BE2C (cell line): ENCODE data around the gene GNB1.
"Not testable (repeated sequence)": the region's sequence is repeated elsewhere in the genome, so short reads cannot be mapped to it uniquely, and the experiment has no call there.

ENCODE experiments used
- DNase-seq: peaks from one replicate; pipeline ENCODE4 v3.0.0-alpha.2; 2020
- H3K27me3 ChIP-seq: fragments of 250-450 bp; sonication (Bioruptor Pico); 2 replicates; pipeline ENCODE4 v1.5.1; 2020; ENCODE audit warnings: mild to moderate bottlenecking
- H3K36me3 ChIP-seq: fragments of 250-450 bp; sonication (Bioruptor Pico); 2 replicates; pipeline ENCODE4 v1.5.1; 2020; ENCODE audit warnings: mild to moderate bottlenecking
- H3K4me1 ChIP-seq: fragments of 250-450 bp; sonication (Bioruptor Pico); 2 replicates; pipeline ENCODE4 v1.5.1; 2020
- H3K4me3 ChIP-seq: 2 replicates; pipeline ENCODE4 v1.5.1; 2011; ENCODE audit warnings: low read depth, low read length
- H3K9me3 ChIP-seq: fragments of 250-450 bp; sonication (Bioruptor Pico); 2 replicates; pipeline ENCODE4 v1.5.1; 2020

GNB1 gene

GRCh38 chr1:1741013-1741412, 149.9 kb downstream of the GNB1 start:
- DNase-seq, H3K9me3 ChIP-seq, H3K36me3 ChIP-seq, H3K4me1 ChIP-seq, H3K4me3 ChIP-seq, H3K27me3 ChIP-seq: not testable (repeated sequence)

GRCh38 chr1:1738799-1739337, 152.0 kb downstream of the GNB1 start:
- not testable (repeated sequence) for H3K27me3 ChIP-seq, H3K4me3 ChIP-seq

GRCh38 chr1:1737675-1738590, 153.0 kb downstream of the GNB1 start:
- H3K4me3 ChIP-seq, H3K9me3 ChIP-seq, DNase-seq, H3K4me1 ChIP-seq, H3K36me3 ChIP-seq, H3K27me3 ChIP-seq: not testable (repeated sequence)

More at GRCh38 chr1:1738799-1739337, 152.0 kb downstream of the GNB1 start:
- not testable (repeated sequence) for H3K4me1 ChIP-seq, H3K36me3 ChIP-seq, H3K9me3 ChIP-seq, DNase-seq
